IMR-90 (cell line): Measurements from ENCODE around the gene ZBTB22.

ENCODE experiments used
- BHLHE40 ChIP-seq: fragments of 150-350 bp; IDR thresholded peaks from 2 replicates; pipeline ENCODE4 v1.6.1; 2016; ENCODE audit warnings: mild to moderate bottlenecking, low read depth, low read length
- CEBPB ChIP-seq: IDR thresholded peaks from 2 replicates; pipeline ENCODE4 v1.6.1; 2012; ENCODE audit warnings: low read depth, low read length, improper control_type of control experiment
- FOS ChIP-seq: fragments of 150-350 bp; IDR thresholded peaks from 2 replicates; pipeline ENCODE4 v1.6.1; 2016; ENCODE audit warnings: low read depth, low read length
- MXI1 ChIP-seq: IDR thresholded peaks from 2 replicates; pipeline ENCODE4 v1.6.1; 2012; ENCODE audit warnings: low read depth, mild to moderate bottlenecking, low read length, moderate library complexity, borderline replicate concordance
- POLR2A ChIP-seq: IDR thresholded peaks from 2 replicates; pipeline ENCODE4 v1.6.1; 2012; ENCODE audit warnings: mild to moderate bottlenecking, low read depth, low read length
- RAD21 ChIP-seq: IDR thresholded peaks from 2 replicates; pipeline ENCODE4 v1.6.1; 2012; ENCODE audit warnings: low read length, improper control_type of control experiment
- RFX5 ChIP-seq: IDR thresholded peaks from 2 replicates; pipeline ENCODE4 v1.8.0; 2012; ENCODE audit warnings: low read depth, mild to moderate bottlenecking, low read length, moderate library complexity
- SMC3 ChIP-seq: fragments of 150-350 bp; IDR thresholded peaks from 2 replicates; pipeline ENCODE4 v1.6.1; 2016; ENCODE audit warnings: low read depth, mild to moderate bottlenecking, antibody characterized with exemption, low read length, moderate library complexity
- TF ChIP-seq, protein P1 (sequence below): conservative IDR thresholded peaks from 2 replicates; pipeline ENCODE4 v1.5.1; 2012; ENCODE audit warnings: mild to moderate bottlenecking, low read depth, low read length, improper control_type of control experiment
- TF ChIP-seq, protein P2 (sequence below): fragments of 150-350 bp; IDR thresholded peaks from 2 replicates; pipeline ENCODE4 v1.6.1; 2017; ENCODE audit warnings: mild to moderate bottlenecking, antibody characterized with exemption, low read length, low read depth

DNA sequence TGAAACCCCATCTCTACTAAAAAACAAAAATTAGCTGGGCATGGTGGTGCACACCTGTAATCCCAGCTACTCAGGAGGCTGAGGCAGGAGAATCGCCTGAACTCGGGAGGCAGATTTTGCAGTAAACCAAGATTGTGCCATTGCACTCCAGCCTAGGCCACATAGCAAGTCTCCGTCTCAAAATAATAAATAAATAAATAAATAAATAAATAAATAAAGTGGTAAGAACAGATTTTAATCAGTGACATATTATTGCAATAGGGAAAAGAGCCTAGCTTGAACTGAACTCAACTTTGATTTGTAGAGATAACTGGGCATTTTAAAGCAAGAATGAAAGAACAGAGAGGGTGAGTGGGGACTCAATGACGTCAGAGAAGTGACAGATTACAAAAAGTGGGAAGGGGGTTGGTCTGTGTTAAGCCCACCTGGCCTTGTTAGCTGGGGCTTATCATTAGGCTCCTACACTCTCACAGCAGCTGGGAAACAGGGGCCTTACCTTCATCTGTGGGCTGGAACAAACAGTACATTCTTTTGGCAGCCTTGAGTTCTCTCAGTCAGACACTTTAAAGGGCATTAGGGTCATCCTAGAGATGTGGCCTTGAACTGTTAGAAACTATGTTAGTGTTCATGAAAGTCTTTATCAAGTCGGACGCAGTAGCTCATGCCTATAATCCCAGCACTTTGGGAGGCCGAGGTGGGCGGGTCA lies 49.6 kb upstream of the ZBTB22 start:
- TF ChIP-seq SMC3 = no peak
- TF ChIP-seq, protein P1, sequence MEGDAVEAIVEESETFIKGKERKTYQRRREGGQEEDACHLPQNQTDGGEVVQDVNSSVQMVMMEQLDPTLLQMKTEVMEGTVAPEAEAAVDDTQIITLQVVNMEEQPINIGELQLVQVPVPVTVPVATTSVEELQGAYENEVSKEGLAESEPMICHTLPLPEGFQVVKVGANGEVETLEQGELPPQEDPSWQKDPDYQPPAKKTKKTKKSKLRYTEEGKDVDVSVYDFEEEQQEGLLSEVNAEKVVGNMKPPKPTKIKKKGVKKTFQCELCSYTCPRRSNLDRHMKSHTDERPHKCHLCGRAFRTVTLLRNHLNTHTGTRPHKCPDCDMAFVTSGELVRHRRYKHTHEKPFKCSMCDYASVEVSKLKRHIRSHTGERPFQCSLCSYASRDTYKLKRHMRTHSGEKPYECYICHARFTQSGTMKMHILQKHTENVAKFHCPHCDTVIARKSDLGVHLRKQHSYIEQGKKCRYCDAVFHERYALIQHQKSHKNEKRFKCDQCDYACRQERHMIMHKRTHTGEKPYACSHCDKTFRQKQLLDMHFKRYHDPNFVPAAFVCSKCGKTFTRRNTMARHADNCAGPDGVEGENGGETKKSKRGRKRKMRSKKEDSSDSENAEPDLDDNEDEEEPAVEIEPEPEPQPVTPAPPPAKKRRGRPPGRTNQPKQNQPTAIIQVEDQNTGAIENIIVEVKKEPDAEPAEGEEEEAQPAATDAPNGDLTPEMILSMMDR = no peak
- TF ChIP-seq POLR2A = no peak
- no peak for TF ChIP-seq FOS
- no peak for TF ChIP-seq RAD21
- no peak for TF ChIP-seq MXI1
- TF ChIP-seq BHLHE40 = no peak
- no peak for TF ChIP-seq CEBPB
- TF ChIP-seq RFX5 = no peak
- TF ChIP-seq, protein P2, sequence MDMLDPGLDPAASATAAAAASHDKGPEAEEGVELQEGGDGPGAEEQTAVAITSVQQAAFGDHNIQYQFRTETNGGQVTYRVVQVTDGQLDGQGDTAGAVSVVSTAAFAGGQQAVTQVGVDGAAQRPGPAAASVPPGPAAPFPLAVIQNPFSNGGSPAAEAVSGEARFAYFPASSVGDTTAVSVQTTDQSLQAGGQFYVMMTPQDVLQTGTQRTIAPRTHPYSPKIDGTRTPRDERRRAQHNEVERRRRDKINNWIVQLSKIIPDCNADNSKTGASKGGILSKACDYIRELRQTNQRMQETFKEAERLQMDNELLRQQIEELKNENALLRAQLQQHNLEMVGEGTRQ = no peak
